CD4-positive, alpha-beta T cell treated with Interleukin-17A for 1 hour (primary cell): Measurements from ENCODE around the gene PDE10A.

Experiments used
- DNase-seq: peaks from one replicate; pipeline ENCODE4 v3.0.0-alpha.2; 2020

The PDE10A gene

DNA sequence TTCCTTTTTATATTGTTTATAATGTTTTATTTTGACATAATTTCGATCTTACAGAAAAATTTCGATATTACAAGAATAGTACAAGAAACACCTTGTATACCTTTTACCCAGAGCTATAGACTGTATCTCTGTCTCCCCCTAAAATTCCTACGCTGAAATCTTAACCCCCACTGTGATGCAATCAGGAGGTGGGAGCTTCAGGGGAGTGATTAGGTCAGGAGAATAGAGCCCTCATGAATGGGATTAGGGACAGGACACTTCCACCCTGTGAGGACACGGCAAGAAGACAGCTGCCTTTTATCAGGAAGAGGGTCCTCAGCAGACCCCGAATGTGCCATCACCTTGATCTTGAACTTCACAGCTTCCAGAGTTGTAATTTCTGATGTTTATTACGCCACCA lies 204.9 kb downstream of the PDE10A start:
- DNase-seq, result no peak

- DNase-seq, result no peak
Measured at GRCh38 chr6:165456286-165456685, 206.8 kb downstream of the PDE10A start.

GRCh38 chr6:165455488-165455887 lies 207.6 kb downstream of the PDE10A start:
- DNase-seq, result no peak

- DNase-seq, result no peak
Measured at GRCh38 chr6:165453395-165453794, 209.6 kb downstream of the PDE10A start.

DNA sequence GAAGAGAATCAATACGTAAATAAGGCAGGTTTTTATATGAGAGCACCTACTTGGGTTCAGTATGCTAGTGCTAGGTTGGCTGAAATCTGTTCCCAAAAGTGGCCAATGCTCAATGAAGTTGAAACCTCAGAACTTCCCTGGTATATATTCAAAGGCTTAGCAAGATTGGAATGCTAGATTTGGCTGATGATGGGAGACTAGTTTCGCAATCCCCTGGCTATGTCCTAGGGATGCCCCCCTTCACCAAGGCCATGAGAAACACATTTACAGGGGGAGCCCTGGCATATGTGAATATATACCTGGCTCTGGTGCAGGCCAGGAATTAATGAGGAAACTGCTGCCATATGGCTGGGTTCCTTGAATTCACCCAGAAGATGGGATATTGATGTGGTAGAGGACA lies 211.2 kb downstream of the PDE10A start:
- no peak for DNase-seq

DNA sequence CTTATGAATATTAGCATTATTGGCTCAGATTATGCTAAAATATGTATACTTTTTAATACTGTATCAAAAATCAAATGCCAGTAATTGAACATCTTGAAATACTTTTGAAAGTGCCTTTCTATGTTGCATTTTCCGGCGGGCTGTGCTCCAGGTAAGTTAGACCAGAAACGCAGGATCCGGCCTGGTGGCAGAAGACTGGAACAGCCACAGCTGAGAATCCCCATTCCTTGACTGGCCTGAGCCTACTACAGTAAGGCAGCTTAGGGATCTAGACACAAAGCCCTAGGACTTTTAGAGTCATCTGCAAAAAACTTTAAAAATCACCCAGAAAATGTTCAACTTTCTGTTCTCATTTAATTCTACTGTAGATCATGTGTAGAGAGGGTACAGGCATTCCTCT lies 214.8 kb downstream of the PDE10A start:
- DNase-seq, result no peak

DNA sequence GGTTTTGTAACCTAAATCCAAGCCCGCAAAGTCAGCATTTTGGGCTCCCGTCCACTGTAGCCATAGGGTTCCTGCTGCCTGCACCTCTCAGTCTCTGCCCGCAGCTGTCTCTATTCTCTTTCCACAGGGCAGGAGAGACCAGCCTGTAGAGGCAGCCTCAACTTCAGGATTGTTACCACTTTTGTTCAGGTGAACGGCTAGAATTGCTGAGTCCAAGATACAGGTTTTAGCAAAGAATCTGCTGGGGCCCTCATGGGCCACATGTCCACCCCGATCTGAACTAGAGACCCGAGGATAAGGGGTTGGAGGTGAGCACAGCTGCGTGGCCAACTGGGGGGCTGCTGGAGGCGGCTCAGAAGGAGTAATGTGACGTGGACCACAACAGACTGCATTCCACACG lies 215.9 kb downstream of the PDE10A start:
- no peak for DNase-seq

DNA sequence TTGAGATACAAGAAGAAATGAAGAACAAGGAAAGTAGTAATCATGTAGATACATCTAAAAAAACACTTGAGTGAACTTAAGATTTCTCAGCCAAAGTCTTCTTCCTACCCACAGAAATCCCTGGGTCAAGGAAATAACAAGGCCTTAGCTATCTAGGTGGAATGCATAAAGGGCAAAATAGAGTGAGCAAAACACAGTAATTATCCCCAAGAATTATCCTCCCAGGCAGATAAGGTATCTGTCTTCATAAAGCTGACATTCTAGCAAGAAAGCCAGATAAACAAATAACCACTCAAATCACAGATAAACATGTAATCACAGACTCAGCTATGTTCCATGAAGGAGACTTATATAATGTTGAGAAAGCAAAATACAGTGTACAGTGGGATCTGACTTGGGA lies 216.7 kb downstream of the PDE10A start:
- no peak for DNase-seq

GRCh38 chr6:165443462-165443861 lies 219.6 kb downstream of the PDE10A start:
- no peak for DNase-seq

DNA sequence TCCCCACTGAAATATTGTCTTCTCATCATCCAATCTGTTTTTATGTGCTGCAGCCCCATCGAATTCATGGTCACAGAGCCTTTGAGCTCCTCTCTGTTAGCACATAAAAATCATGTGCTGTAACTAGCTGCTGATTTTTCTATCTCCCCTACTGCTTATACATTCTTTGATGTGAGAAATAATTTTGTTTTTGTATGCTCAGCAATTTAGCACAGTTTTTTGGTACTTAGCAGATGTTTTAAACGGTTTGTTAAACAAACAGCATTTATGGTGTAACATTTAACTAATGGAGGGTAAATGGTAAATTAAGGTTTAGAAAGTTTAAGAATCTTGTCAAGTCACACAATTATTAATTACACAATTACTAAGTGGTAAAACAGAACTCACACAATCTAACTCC lies 221.9 kb downstream of the PDE10A start:
- DNase-seq, result no peak

DNA sequence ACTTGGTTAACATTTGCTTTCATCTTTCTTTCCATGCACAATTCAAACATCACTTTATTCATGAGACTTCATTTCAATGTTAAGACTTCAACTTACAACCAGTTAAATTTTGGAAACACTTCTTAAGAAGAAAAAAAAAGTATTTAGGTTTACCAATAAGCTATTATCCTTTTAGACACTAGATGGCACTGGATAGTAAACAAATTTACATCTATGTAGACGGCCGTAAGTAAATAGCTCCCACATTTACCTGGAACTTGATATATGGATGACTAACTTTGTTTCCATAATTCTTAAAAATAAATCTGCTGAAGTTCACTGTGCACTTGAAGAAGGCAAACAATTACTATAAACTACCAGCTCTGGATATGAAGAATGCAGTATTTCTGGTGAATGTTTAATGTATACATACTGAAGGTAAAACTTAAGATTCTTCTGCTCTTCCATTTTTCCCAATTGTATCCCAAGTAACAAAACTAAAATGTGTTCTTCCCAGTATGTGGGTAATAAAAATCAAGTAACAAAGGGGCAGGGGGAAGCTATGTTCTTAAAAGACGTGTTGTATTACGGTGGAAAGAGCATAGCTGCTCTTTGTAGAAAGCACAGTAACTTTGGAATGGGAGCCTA lies 223.0 kb downstream of the PDE10A start:
- DNase-seq, result no peak

DNA sequence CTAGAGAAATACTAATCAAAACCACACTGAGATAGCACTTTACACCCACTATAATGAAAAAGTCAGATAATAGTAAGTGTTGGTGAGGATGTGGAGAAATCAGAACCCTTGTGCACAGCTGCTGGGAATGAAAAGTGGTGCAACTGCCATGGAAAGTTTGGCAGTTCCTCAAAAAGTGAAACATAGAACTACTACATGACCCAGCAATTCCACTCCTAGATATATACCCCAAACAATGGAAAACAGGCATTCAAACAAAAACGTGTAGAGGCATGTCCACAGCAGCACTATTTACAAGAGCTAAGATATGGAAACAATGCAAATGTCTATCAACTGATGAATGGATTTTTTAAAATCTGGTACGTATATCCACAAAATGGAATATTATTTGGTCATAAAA lies 236.1 kb downstream of the PDE10A start:
- no peak for DNase-seq

GRCh38 chr6:165422192-165422591 lies 240.8 kb downstream of the PDE10A start:
- no peak for DNase-seq

DNA sequence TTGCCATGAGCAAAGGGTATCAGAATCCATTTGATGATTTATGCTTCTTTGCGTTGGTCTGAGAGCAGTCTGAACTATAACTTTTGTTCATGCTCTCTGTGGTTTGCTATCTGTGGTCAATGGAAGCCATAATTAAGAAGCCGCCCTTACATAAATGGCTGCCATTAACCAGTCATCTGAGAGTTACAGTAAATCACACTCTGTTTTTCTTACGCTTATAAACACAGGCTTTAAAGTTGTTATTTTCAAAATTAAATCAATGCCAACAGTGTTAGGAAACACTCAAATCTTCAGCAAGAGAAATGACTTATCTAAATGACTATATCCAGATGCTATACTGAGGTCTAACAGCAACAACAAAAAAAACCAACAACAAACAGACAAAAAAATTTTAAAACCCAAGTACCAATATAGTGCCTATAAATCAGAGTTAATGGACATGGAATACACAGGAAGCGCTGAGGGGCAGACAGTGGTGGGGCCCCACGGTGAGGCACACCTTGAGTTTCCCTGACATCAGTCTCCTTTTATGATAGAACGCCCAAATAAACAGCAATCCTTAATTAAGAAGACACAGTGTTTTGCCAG lies 245.7 kb downstream of the PDE10A start:
- no peak for DNase-seq

- no peak for DNase-seq
Measured at GRCh38 chr6:165404697-165405096, 258.3 kb downstream of the PDE10A start.

GRCh38 chr6:165404296-165404695 lies 258.7 kb downstream of the PDE10A start:
- DNase-seq, result no peak

DNA sequence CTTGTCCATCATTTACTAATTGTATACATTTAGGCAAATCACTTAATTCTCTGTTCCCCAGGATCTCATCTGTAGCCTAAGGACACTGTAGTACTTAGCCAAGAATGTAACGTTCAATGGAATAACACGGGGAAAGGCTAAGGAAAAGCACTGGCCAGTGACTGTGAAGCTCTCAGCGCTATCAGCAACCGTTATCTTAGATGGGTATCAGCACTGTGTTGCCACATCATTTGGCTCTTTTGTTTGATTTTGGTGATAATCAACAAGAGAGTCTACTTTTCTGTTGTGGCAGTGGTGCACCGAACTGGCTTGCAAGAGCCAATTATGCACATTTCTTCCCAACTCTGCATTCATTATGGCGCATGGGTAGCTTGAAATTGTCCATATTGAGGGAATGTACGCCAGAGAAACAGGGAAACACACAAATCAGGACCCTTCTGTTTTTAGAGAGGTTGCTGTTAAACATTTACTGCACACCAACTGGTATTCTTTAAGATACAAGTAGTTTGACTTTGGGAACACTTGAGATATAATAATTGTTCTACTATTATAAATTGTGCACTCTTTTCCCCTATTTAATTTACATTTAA lies 259.9 kb downstream of the PDE10A start:
- no peak for DNase-seq

GRCh38 chr6:165401092-165401491 lies 261.9 kb downstream of the PDE10A start:
- no peak for DNase-seq

GRCh38 chr6:165390475-165390874 lies 272.6 kb downstream of the PDE10A start:
- no peak for DNase-seq

GRCh38 chr6:165389534-165389933 lies 273.5 kb downstream of the PDE10A start:
- no peak for DNase-seq

DNA sequence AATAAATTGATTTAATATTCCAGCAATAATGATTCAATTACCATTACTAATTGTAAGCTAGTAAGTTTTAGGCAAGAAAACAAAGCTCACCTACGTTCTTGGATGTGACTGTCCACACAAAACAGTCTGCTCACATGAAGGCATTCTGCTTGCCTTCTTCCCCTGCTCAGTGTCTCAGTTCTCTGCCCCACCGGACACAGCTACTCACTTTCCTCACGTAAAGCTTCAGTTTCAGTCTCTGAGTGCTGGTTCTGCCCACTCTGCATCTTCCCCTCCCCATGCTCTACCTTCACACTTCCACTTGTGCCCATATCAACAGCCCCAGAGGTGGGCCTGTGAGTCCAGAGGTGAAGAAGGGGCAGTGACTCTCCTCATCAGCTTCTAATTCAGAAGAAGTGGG lies 279.7 kb downstream of the PDE10A start:
- DNase-seq, result no peak

- DNase-seq, result no peak
Measured at GRCh38 chr6:165376100-165376499, 286.9 kb downstream of the PDE10A start.

DNA sequence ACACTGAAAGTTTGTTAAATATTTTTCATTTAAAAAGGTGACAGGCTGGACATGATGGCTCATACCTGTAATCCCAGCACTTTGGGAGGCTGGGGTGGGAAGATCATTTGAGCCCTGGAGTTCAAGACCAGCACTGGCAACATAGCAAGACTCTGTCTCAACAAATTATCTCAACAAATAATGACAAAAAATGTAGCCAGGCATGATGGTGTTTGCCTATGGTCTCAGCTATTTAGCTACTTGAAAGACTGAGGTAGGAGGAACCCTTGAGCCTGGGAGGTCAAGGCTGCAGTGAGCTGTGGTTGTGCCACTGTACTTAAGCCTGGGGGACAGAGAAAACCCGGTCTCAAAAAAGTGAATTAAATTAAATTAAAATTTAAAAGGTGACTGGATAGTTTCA lies 297.7 kb downstream of the PDE10A start:
- no peak for DNase-seq

- no peak for DNase-seq
Measured at GRCh38 chr6:165345700-165346099, 317.3 kb downstream of the PDE10A start.

DNA sequence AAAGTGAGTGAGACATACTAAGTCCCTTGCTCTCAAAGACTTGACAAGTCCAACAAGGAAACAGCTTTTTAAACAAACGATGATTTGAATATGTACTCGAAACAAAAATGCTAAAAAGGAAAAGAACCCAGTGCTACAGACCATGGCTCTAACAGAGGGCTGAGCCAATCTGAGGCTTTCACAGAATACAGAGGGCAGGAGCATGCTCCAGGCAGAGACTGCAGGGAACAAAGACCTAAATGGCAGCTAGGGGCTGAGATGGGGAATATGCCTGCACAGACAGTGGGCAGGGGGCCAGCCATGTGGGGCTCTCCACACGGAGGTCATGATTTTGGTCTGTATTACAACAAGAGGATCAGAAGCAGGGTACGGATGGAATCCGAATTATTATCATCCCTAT lies 322.5 kb downstream of the PDE10A start:
- DNase-seq, result no peak
